ENCODE data around the gene STK11.

GRCh38 chr19:1263188-1263587 is 57.6 kb downstream of the STK11 start:
- TF ChIP-seq CTCF (IDR thresholded peaks at IDR 0.05) (no peak), POLR2A (IDR thresholded peaks at IDR 0.05) (no peak)

Data from testis (tissue), 2 donors.